ENCODE measurements around the gene E4F1. TPM values are rescaled to one million over a fixed set of nuclear protein-coding genes. Genes with fewer than 3 reads are reported as not detected.

Gene E4F1
- total and polyA plus RNA-seq, 9 of the 15 experiments (the other 6 are each of a cell fraction or from before 2014, with no cell fraction given) = 0.48 to 94.9 (median 20.4) TPM

- no peak for TF ChIP-seq GATAD2A (IDR thresholded peaks at IDR 0.05)
- TF ChIP-seq VEZF1 (CRISPR knock-in tag; IDR thresholded peaks at IDR 0.05) = peak; percentile 18; the same call in 1 of the 2 replicates
- no peak for TF ChIP-seq NR4A1 (CRISPR knock-in tag; IDR thresholded peaks at IDR 0.05)
- no peak for TF ChIP-seq NR4A1 (tag; IDR thresholded peaks at IDR 0.05)
- TF ChIP-seq PREB (CRISPR knock-in tag; IDR thresholded peaks at IDR 0.05) = no peak
- TF ChIP-seq ZNF586 (CRISPR knock-in tag; conservative IDR thresholded peaks at IDR 0.05) = no peak
- 0 out of 4 replicates have a peak, but pooled peaks of 1 of the 2 experiments have one; percentile 66 for TF ChIP-seq UBTF (IDR thresholded peaks at IDR 0.05; ENCODE audit: borderline replicate concordance in 1 of 2, low read depth in 2 of 2, low read length in 2 of 2)
- TF ChIP-seq ZNF436 (CRISPR knock-in tag; IDR thresholded peaks at IDR 0.05) = no peak
- no peak for TF ChIP-seq ZKSCAN3 (CRISPR knock-in tag; IDR thresholded peaks at IDR 0.05)
- TF ChIP-seq ZBTB7A (IDR thresholded peaks at IDR 0.05; ENCODE audit: borderline replicate concordance, control insufficient read depth, low read depth, low read length) = peak; percentile 52; the same call in 1 of the 2 replicates
- no peak for TF ChIP-seq KLF6 (CRISPR knock-in tag; IDR thresholded peaks at IDR 0.05; ENCODE audit: borderline replicate concordance)
- no peak for TF ChIP-seq RHOXF2B (CRISPR knock-in tag; conservative IDR thresholded peaks at IDR 0.05)
- no peak for TF ChIP-seq TRIM28 (IDR thresholded peaks at IDR 0.05)
- TF ChIP-seq TSHZ1 (CRISPR knock-in tag; IDR thresholded peaks at IDR 0.05) = no peak
- TF ChIP-seq PCBP2 (IDR thresholded peaks at IDR 0.05; ENCODE audit: low read depth, low read length, poor library complexity, severe bottlenecking) = no peak
- no peak for TF ChIP-seq ZSCAN32 (CRISPR knock-in tag; IDR thresholded peaks at IDR 0.05)
- TF ChIP-seq CEBPB (tag; IDR thresholded peaks at IDR 0.05) = no peak
- no peak for TF ChIP-seq ZNF551 (CRISPR knock-in tag; IDR thresholded peaks at IDR 0.05)
Measured at GRCh38 chr16:2196162-2196980, 27.0 kb upstream of the E4F1 start, which contains the start of gene CASKIN1 (continued).

All from K562 (cell line).